Astrocyte of the cerebellum (primary cell): ENCODE results near the gene C1QL2.

Experiments used
- DNase-seq: peaks from one replicate; pipeline ENCODE4 v3.0.0-alpha.2; 2011; ENCODE audit warnings: low read depth
- H3K4me3 ChIP-seq: 2 replicates; pipeline ENCODE4 v1.5.1; 2011; ENCODE audit warnings: mild to moderate bottlenecking, low read depth, low read length, moderate library complexity
- CTCF ChIP-seq: IDR thresholded peaks from 2 replicates; pipeline ENCODE4 v1.5.1; 2012; ENCODE audit warnings: low read length, low read depth, moderate library complexity, mild to moderate bottlenecking; ENCODE audit errors: missing control alignments
- in situ Hi-C: cut with HindIII; loops from 2 replicates; pipeline ENCODE4 v1.10.0; 2017; ENCODE audit warnings: low sequenced_read_pairs

The C1QL2 gene

GRCh38 chr2:119147776-119148715 lies 10.5 kb downstream of the C1QL2 start:
- H3K4me3 ChIP-seq: no peak overlapping the region
- in situ Hi-C loops: no loop called here
- TF ChIP-seq CTCF: no peak
- DNase-seq: no peak

GRCh38 chr2:119144806-119145205 lies 13.7 kb downstream of the C1QL2 start:
- no peak for TF ChIP-seq CTCF
- in situ Hi-C loops: no loop called here
- DNase-seq: no peak
- H3K4me3 ChIP-seq: no peak overlapping the region

GRCh38 chr2:119142824-119143223 lies 15.7 kb downstream of the C1QL2 start:
- TF ChIP-seq CTCF: no peak
- no peak for DNase-seq
- in situ Hi-C loops: no loop called here
- no peak overlapping the region for H3K4me3 ChIP-seq

- H3K4me3 ChIP-seq: no peak overlapping the region
- TF ChIP-seq CTCF: no peak
- in situ Hi-C loops: no loop called here
- DNase-seq: no peak
Observed at GRCh38 chr2:119137502-119137901, 21.0 kb downstream of the C1QL2 start.

- in situ Hi-C loops: no loop called here
- no peak for DNase-seq
- no peak for TF ChIP-seq CTCF
- H3K4me3 ChIP-seq: no peak overlapping the region
Observed at GRCh38 chr2:119136872-119137271, 21.7 kb downstream of the C1QL2 start.

GRCh38 chr2:119136093-119136492 lies 22.5 kb downstream of the C1QL2 start:
- no peak for TF ChIP-seq CTCF
- in situ Hi-C loops: no loop called here
- no peak overlapping the region for H3K4me3 ChIP-seq
- DNase-seq: no peak
